ENCODE data around the gene P2RX6.
"Not testable (repeated sequence)": the region's sequence is repeated elsewhere in the genome, so short reads cannot be mapped to it uniquely, and the experiment has no call there.

- not testable (repeated sequence) for TF ChIP-seq ELF4, NFRKB, SP1 (IDR thresholded peaks at IDR 0.05)
These were observed 46.8 kb downstream of the P2RX6 start for GRCh38 chr22:21061660-21062321.
